Transverse colon (tissue), 4 donors: ENCODE results near the gene ABCD4. TPM values are rescaled to one million over a fixed set of nuclear protein-coding genes. Genes with fewer than 3 reads are reported as not detected.

Experiments used
- DNase-seq: peaks from one replicate; pipeline ENCODE4 v3.0.0-alpha.2; 2019
- H3K27ac ChIP-seq, 4 donors: fragments of 200-600 bp; sonication (generic); 2 replicates each; pipeline ENCODE4 v1.5.1; 2016 to 2018; ENCODE audit warnings: inconsistent platforms in 4 of 4
- H3K27me3 ChIP-seq: fragments of 200-600 bp; sonication (generic); 2 replicates; pipeline ENCODE4 v1.5.1; 2017; ENCODE audit warnings: inconsistent platforms
- H3K36me3 ChIP-seq, 4 donors: fragments of 200-600 bp; sonication (generic); 2 replicates each; pipeline ENCODE4 v1.5.1; 2017 to 2019; ENCODE audit warnings: inconsistent platforms in 4 of 4
- H3K4me1 ChIP-seq, 4 donors: fragments of 200-600 bp; sonication (generic); 2 replicates each; pipeline ENCODE4 v1.5.1; 2017 to 2020; ENCODE audit warnings: inconsistent platforms in 4 of 4
- H3K4me3 ChIP-seq, 4 donors: fragments of 200-600 bp; sonication (generic); 1 replicate in 1 of 4; 2 replicates in 3 of 4; pipeline versions ENCODE4 v1.5.1 to v1.6.1; 2017 to 2019; ENCODE audit warnings: inconsistent platforms in 4 of 4
- H3K9me3 ChIP-seq, 2 donors: fragments of 200-600 bp; sonication (generic); 2 replicates each; pipeline ENCODE4 v1.5.1; 2017 to 2019; ENCODE audit warnings: inconsistent platforms in 2 of 2
- EP300 ChIP-seq: sonication (generic); formaldehyde crosslinking; IDR thresholded peaks from one replicate; pipeline ENCODE4 v1.6.1; 2017; ENCODE audit warnings: antibody characterized with exemption, low read depth
- POLR2A ChIP-seq: fragments of 450-650 bp; IDR thresholded peaks from one replicate; pipeline ENCODE4 v1.6.1; 2016; ENCODE audit warnings: antibody characterized with exemption, mild to moderate bottlenecking, moderate library complexity
- POLR2AphosphoS5 ChIP-seq, 3 donors: sonication (generic); formaldehyde crosslinking; IDR thresholded peaks; one replicate each; pipeline ENCODE4 v1.6.1; 2016; ENCODE audit warnings: antibody characterized with exemption in 3 of 3
- WGBS, 2 donors: methylation state at CpG; one replicate each; pipeline ENCODE4 v1.1.5; 2018; ENCODE audit warnings: low coverage in 1 of 2; 5-methylcytosine and 5-hydroxymethylcytosine counted together
- in situ Hi-C, 4 donors: fragments of 200-750 bp; cut with MboI; loops; one replicate each; pipeline versions ENCODE4 v1.15.0 to v1.15.1; 2017; ENCODE audit warnings: low sequenced_read_pairs in 3 of 4, low pct_ligation_motif_present in 1 of 4, low pct_unique_long_range_greater_than_20kb in 1 of 4
- intact Hi-C: fragments of 100-400 bp; cut with DNase I; formaldehyde crosslinking; loops from one replicate; pipeline ENCODE4 v1.15.1; 2023; ENCODE audit warnings: low total_unique reads
- total RNA-seq, 4 donors: library from RNA; depleted of rRNA; stranded (reverse); fragments of >200 nt; gene quantifications; one replicate each; pipeline ENCODE4 v1.1.0, GENCODE V29; 2016
- TF ChIP-seq, protein P1 (sequence below), 5 experiments: fragments of 200-600 bp in 3 of 5; fragments of 450-650 bp in 2 of 5; sonication (generic) in 3 of 5; IDR thresholded peaks; 1 replicate in 2 of 5; 2 replicates in 3 of 5; pipeline ENCODE4 v1.5.1; 2016 to 2017; ENCODE audit warnings: antibody characterized with exemption in 5 of 5, inconsistent platforms in 3 of 5, mild to moderate bottlenecking in 2 of 5, moderate library complexity in 1 of 5

ABCD4 gene
- total RNA-seq = 100 to 1,000 TPM in 1 of 4 donors, 10 to 100 TPM in 3; 51.6 to 107 (median 73.1) TPM

GRCh38 chr14:74302634-74303569, at the start of gene ABCD4:
TSS of gene ABCD4 (minus strand) at chr14:74302934. CDS start at chr14:74302912, 22 bp downstream.
- in situ Hi-C loops (no loop called here), intact Hi-C loops (no loop called here)
- H3K27me3 ChIP-seq = no peaks in the 10 kb centered on the region

GRCh38 chr14:74350928-74351323, 48.2 kb upstream of the ABCD4 start:
- TF ChIP-seq POLR2AphosphoS5 (IDR thresholded peaks at IDR 0.05) (no peak), POLR2A (no peak), EP300 (no peak)
- H3K4me3 ChIP-seq = no peak overlapping the region
- WGBS, 2 donors = 0 to 4% methylated on average over 1 of the region's 1 CpG
- in situ Hi-C loops (no loop called here), intact Hi-C loops (no loop called here)
- H3K27me3 ChIP-seq = peaks cover 14% of the 10 kb centered on the region
- DNase-seq = no peak
- H3K4me1 ChIP-seq = peaks cover 0 to 9% (median 7%) of the 10 kb centered on the region in 4 donors
- H3K27ac ChIP-seq = no peak overlapping the region
- no peaks in the 10 kb centered on the region for H3K36me3 ChIP-seq
- H3K9me3 ChIP-seq = no peaks in the 10 kb centered on the region

More at GRCh38 chr14:74302634-74303569, at the start of gene ABCD4:
- Histone ChIP-seq H3K36me3 (peaks cover 0 to 15% (median 0%) of the 10 kb centered on the region in 4 donors), H3K4me1 (peaks cover 4 to 23% (median 9%) of the 10 kb centered on the region in 4 donors), H3K4me3 (peak within 1 kb of the TSS; percentile 67 to 98 (median 88)), H3K27ac (peak within 1 kb of the TSS; percentile 86 to 94 (median 89)), H3K9me3 (no peaks in the 10 kb centered on the region)
- DNase-seq = peak; percentile 96
- peak; percentile 84 to 89 (median 88) for TF ChIP-seq POLR2AphosphoS5 (IDR thresholded peaks at IDR 0.05)
- TF ChIP-seq EP300 = no peak
- TF ChIP-seq POLR2A = peak; percentile 84
- TF ChIP-seq, protein P1, sequence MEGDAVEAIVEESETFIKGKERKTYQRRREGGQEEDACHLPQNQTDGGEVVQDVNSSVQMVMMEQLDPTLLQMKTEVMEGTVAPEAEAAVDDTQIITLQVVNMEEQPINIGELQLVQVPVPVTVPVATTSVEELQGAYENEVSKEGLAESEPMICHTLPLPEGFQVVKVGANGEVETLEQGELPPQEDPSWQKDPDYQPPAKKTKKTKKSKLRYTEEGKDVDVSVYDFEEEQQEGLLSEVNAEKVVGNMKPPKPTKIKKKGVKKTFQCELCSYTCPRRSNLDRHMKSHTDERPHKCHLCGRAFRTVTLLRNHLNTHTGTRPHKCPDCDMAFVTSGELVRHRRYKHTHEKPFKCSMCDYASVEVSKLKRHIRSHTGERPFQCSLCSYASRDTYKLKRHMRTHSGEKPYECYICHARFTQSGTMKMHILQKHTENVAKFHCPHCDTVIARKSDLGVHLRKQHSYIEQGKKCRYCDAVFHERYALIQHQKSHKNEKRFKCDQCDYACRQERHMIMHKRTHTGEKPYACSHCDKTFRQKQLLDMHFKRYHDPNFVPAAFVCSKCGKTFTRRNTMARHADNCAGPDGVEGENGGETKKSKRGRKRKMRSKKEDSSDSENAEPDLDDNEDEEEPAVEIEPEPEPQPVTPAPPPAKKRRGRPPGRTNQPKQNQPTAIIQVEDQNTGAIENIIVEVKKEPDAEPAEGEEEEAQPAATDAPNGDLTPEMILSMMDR (IDR thresholded peaks at IDR 0.05) = peak in 3 of 5 experiments; percentile 7 to 31 (median 26)
- WGBS, 2 donors = 19 to 25% methylated on average over 26 to 48 of the region's 61 CpGs

GRCh38 chr14:74350211-74350927, 47.6 kb upstream of the ABCD4 start:
- Histone ChIP-seq H3K36me3 (no peaks in the 10 kb centered on the region), H3K4me1 (peaks cover 0 to 9% (median 7%) of the 10 kb centered on the region in 4 donors), H3K4me3 (no peak overlapping the region), H3K27ac (no peak overlapping the region), H3K9me3 (no peaks in the 10 kb centered on the region), H3K27me3 (peaks cover 14% of the 10 kb centered on the region)
- in situ Hi-C loops = no loop called here
- no peak for DNase-seq
- TF ChIP-seq, protein P1 (IDR thresholded peaks at IDR 0.05) = no peak
- no peak for TF ChIP-seq POLR2AphosphoS5 (IDR thresholded peaks at IDR 0.05)
- TF ChIP-seq POLR2A = no peak
- no peak for TF ChIP-seq EP300
- WGBS, 2 donors = 22 to 30% methylated on average over 4 to 11 of the region's 11 CpGs
- intact Hi-C loops = no loop called here

DNA sequence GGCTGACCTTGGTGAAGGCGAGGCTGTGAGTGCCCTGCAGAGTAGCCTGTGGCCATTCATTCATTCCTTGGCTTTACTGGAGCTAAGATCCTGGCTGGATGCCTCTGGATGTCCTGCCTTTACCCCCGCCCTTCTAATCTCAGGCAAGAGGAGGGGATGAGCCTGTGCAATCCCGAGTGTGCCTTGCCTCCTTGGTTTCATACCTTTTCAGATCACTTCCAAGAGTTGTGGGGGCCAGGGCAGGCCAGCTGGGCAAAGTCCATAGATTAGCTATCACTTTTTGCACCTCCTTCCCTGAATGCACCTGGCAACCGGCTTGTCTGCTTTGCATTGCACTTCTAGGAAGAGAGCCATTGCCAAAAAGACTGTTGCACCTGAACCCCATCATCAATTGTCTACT, 47.0 kb upstream of the ABCD4 start:
- no peaks in the 10 kb centered on the region for H3K36me3 ChIP-seq
- in situ Hi-C loops (no loop called here), intact Hi-C loops (no loop called here)
- peak; percentile 24 for DNase-seq
- no peak overlapping the region for H3K4me3 ChIP-seq
- peaks cover 14% of the 10 kb centered on the region for H3K27me3 ChIP-seq
- H3K27ac ChIP-seq = no peak overlapping the region
- WGBS, 2 donors = 40 to 41% methylated on average over 1 to 4 of the region's 4 CpGs
- H3K9me3 ChIP-seq = no peaks in the 10 kb centered on the region
- peaks cover 0 to 9% (median 7%) of the 10 kb centered on the region in 4 donors for H3K4me1 ChIP-seq
- TF ChIP-seq POLR2AphosphoS5 (IDR thresholded peaks at IDR 0.05) = no peak
- TF ChIP-seq, protein P1 (IDR thresholded peaks at IDR 0.05) = no peak
- no peak for TF ChIP-seq EP300
- no peak for TF ChIP-seq POLR2A
